T47D (cell line): Measurements from ENCODE around the gene DENND4A.

Experiments used
- DNase-seq, 2 experiments: peaks; one replicate each; pipeline versions ENCODE4 v3.0.0 to v3.0.0-alpha.2; 2011 to 2012; ENCODE audit warnings: low read depth in 1 of 2, low spot score in 1 of 2
- JUND ChIP-seq: IDR thresholded peaks from 2 replicates; pipeline ENCODE4 v1.6.1; 2012; ENCODE audit warnings: low read depth
- in situ Hi-C: cut with HindIII; loops from 2 replicates; pipeline ENCODE4 v1.10.0; 2016; ENCODE audit warnings: low sequenced_read_pairs, low pct_unique_long_range_greater_than_20kb

DENND4A gene

DNA sequence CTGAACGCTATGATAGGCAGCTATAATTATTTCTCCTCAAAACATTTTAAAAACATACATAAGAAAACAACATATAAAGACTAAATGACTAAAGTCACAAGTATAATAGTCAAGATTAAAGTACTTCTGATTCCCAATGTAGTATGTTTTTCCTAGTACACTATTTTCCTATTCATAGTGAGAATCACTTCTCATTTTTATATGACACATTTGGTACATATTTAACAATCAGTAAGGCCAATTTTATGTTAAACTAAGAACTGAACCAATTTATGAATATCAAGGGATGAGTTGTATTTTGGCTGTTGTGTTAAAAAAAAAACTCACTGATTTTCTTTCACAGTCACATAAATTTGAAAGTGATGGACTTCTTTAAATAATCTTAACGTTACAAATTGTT, 79.7 kb downstream of the DENND4A start:
- no peak for TF ChIP-seq JUND
- in situ Hi-C loops = no loop called here
- DNase-seq = no peak

- in situ Hi-C loops = no loop called here
- DNase-seq = no peak
- TF ChIP-seq JUND = no peak
Measured at GRCh38 chr15:65695081-65695480, 97.0 kb downstream of the DENND4A start.

- DNase-seq = no peak
- no peak for TF ChIP-seq JUND
- in situ Hi-C loops = no loop called here
Measured at GRCh38 chr15:65690778-65691177, 101.3 kb downstream of the DENND4A start.

DNA sequence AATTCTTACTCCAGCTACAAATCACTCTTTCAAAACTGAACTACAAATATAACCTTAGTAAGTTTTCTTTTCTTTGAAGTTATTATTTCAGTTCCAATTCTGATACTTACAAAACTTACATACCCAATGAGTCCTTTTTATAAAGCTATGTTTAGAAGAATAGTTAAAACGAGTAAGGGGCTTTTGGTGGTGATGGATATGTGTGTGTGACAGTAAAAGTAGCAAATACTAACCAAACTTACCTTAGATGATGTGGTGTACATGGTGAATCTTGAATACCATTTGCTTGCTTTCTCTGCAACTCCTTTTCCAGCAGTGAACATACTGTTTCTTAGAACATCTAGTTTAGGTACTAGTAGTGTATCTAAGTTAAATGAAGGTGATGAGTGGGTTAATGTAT, 101.9 kb downstream of the DENND4A start:
- TF ChIP-seq JUND = no peak
- no peak for DNase-seq
- in situ Hi-C loops = no loop called here

GRCh38 chr15:65688462-65688861, 103.6 kb downstream of the DENND4A start:
- in situ Hi-C loops = no loop called here
- TF ChIP-seq JUND = no peak
- no peak for DNase-seq

DNA sequence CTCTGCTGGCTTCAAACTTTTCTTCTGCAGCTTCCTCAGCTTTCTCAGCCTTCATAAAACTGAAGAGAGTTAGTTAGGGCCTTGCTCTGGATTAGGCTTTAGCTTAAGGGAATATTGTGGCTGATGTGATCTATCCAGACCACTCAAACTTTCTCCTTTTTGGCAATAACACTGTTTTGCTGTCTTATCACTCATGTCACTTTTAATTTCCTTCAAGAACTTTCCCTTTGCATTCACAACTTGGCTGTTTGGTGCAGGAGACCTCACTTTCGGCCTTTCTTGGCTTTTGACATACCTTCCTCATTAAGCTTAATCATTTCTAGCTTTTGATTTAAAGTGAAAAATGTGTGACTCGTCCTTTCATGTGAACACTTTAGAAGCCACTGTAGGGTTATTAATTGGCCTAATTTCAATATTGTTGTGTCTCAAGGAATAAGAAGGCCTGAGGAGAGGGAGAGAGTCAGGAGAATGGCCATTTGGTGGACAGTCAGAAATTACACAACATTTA, 109.6 kb downstream of the DENND4A start:
- in situ Hi-C loops = no loop called here
- DNase-seq = no peak
- TF ChIP-seq JUND = no peak

DNA sequence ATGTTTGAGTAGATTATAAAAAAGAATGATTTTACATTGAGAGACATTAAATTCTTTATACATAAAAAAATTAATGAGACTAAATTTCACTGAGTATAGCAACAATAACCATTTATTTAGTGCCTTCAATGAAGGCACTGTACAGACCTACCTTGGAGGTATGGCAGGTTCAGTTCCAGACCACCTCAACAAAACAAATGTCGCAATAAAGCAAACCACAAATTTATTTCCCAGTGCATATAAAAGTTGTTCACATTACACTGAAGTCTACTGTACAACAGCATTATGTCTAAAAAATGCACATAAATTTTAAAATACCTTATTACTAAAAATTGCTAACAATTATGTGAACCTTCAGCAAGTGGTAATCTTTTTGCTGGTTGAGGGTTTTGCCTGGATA, 111.5 kb downstream of the DENND4A start:
- DNase-seq = no peak
- in situ Hi-C loops = no loop called here
- TF ChIP-seq JUND = no peak

GRCh38 chr15:65676123-65676522, 116.0 kb downstream of the DENND4A start:
- no peak for DNase-seq
- in situ Hi-C loops = no loop called here
- TF ChIP-seq JUND = no peak

DNA sequence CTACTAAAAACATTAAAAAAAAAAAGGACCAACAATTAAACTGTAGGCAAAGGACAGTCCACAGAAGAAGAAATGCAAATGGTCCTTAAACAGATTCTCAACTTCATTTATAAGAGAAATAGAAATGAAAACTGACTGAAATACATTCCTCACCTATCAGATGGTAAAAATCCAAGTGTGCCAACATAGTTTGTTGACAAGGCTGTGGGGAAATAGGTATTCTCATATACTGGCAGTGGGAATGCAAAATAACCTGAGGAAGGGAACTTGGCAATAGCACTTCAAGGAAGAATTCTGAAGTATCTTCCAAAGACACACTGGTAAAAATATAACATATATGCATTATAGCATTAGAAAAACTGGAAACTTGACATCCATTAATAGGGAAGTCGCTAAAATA, 116.5 kb downstream of the DENND4A start:
- in situ Hi-C loops = no loop called here
- peak in 1 of 2 experiments; percentile 52 for DNase-seq
- no peak for TF ChIP-seq JUND

- in situ Hi-C loops = no loop called here
- DNase-seq = no peak
- TF ChIP-seq JUND = no peak
Measured at GRCh38 chr15:65666257-65666656, 125.8 kb downstream of the DENND4A start.

DNA sequence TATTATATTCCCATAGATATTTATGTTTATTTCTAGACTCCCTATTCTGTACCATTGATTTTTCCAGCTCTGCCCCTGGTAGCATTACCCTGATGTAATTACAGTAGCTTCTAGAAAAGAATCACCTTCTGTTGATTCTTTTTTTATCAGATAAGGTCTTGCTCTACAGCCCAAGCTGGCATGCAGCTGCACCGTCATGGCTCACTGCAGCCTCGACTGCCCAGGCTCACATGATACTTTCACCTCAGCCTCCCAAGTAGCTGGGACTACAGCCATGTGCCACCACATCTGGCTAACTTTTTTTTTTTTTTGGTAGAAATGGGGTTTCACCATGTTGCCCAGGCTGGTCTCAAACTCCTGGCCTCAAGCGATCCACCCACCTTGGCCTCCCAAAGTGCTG, 128.6 kb downstream of the DENND4A start:
- DNase-seq = no peak
- in situ Hi-C loops = no loop called here
- TF ChIP-seq JUND = no peak

GRCh38 chr15:65660927-65661326, 131.2 kb downstream of the DENND4A start:
- in situ Hi-C loops = no loop called here
- TF ChIP-seq JUND = no peak
- no peak for DNase-seq

DNA sequence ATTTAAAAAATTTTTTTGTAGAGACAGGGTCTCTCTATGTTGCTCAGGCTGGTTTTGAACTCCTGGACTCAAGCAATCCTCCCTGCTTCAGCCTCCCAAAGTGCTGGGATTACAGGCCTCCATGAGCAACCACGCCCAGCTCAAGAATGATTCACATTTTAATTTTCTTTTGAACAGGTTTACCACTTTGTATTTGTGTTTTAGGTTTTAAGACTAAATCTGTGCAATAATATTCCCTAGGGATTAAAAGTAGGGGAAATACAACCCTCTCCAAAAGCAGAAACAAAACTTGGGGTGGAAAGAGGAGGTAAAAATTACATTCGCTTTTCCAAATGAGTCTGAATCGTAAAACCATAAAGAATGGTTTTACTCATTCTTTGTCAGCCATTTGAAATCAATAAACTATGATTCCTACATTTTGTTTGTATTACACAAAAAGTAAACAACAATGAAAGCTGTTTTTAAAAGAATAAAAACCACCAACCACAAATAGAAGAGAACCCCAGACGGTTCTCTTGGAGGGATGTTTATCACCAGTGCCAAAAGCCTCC, 132.5 kb downstream of the DENND4A start:
- in situ Hi-C loops = no loop called here
- no peak for DNase-seq
- TF ChIP-seq JUND = no peak

- in situ Hi-C loops = no loop called here
- TF ChIP-seq JUND = no peak
- DNase-seq = no peak
Measured at GRCh38 chr15:65655457-65655856, 136.6 kb downstream of the DENND4A start.
